ENCODE results near the gene PYCR2.

DNA sequence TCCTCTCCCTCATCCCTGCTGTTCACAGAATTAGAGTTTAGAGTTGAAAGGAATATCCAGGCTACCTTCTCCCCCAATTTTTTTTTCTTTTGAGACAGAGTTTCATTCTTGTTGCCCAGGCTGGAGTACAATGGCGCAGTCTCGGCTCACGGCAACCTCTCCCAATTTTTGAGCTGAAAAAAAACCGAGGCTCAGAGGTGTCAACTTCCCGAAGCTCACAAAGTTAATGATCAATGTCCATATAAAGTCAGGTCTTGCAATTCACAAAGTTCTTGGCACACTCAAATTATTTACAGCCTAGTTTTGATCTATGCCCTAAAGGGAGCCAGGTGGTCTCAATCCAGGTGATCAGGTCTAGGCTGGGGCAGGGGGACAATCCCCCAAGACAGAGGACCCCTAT, 34.3 kb downstream of the PYCR2 start:
- TF ChIP-seq, protein P1, sequence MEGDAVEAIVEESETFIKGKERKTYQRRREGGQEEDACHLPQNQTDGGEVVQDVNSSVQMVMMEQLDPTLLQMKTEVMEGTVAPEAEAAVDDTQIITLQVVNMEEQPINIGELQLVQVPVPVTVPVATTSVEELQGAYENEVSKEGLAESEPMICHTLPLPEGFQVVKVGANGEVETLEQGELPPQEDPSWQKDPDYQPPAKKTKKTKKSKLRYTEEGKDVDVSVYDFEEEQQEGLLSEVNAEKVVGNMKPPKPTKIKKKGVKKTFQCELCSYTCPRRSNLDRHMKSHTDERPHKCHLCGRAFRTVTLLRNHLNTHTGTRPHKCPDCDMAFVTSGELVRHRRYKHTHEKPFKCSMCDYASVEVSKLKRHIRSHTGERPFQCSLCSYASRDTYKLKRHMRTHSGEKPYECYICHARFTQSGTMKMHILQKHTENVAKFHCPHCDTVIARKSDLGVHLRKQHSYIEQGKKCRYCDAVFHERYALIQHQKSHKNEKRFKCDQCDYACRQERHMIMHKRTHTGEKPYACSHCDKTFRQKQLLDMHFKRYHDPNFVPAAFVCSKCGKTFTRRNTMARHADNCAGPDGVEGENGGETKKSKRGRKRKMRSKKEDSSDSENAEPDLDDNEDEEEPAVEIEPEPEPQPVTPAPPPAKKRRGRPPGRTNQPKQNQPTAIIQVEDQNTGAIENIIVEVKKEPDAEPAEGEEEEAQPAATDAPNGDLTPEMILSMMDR (IDR thresholded peaks at IDR 0.05; ENCODE audit: poor library complexity, severe bottlenecking), result no peak
- no peak for TF ChIP-seq EP300 (conservative IDR thresholded peaks at IDR 0.05; ENCODE audit: poor library complexity, severe bottlenecking)
- TF ChIP-seq RAD21 (conservative IDR thresholded peaks at IDR 0.05), result no peak
- TF ChIP-seq, protein P2, sequence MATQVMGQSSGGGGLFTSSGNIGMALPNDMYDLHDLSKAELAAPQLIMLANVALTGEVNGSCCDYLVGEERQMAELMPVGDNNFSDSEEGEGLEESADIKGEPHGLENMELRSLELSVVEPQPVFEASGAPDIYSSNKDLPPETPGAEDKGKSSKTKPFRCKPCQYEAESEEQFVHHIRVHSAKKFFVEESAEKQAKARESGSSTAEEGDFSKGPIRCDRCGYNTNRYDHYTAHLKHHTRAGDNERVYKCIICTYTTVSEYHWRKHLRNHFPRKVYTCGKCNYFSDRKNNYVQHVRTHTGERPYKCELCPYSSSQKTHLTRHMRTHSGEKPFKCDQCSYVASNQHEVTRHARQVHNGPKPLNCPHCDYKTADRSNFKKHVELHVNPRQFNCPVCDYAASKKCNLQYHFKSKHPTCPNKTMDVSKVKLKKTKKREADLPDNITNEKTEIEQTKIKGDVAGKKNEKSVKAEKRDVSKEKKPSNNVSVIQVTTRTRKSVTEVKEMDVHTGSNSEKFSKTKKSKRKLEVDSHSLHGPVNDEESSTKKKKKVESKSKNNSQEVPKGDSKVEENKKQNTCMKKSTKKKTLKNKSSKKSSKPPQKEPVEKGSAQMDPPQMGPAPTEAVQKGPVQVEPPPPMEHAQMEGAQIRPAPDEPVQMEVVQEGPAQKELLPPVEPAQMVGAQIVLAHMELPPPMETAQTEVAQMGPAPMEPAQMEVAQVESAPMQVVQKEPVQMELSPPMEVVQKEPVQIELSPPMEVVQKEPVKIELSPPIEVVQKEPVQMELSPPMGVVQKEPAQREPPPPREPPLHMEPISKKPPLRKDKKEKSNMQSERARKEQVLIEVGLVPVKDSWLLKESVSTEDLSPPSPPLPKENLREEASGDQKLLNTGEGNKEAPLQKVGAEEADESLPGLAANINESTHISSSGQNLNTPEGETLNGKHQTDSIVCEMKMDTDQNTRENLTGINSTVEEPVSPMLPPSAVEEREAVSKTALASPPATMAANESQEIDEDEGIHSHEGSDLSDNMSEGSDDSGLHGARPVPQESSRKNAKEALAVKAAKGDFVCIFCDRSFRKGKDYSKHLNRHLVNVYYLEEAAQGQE (IDR thresholded peaks at IDR 0.05; ENCODE audit: borderline replicate concordance), result no peak
- no peak for TF ChIP-seq POLR2AphosphoS5 (IDR thresholded peaks at IDR 0.05)
- no peak for TF ChIP-seq EZH2 (IDR thresholded peaks at IDR 0.05; ENCODE audit: borderline replicate concordance, insufficient read depth, low read length, poor library complexity, severe bottlenecking)
- no peak for TF ChIP-seq TAF1 (IDR thresholded peaks at IDR 0.05; ENCODE audit: low read depth)
- no peak for TF ChIP-seq SMC3 (conservative IDR thresholded peaks at IDR 0.05; ENCODE audit: poor library complexity)
- no peak for TF ChIP-seq MXI1 (conservative IDR thresholded peaks at IDR 0.05; ENCODE audit: poor library complexity, severe bottlenecking)

Data from neural cell (in vitro differentiated cells).